Middle frontal gyrus (tissue), 1 donor: ENCODE measurements around the gene CTRB1.
"Not testable (repeated sequence)": the region's sequence is repeated elsewhere in the genome, so short reads cannot be mapped to it uniquely, and the experiment has no call there.

Experiments used
- DNase-seq: peaks from one replicate; pipeline ENCODE4 v3.0.0-alpha.2; 2015; ENCODE audit warnings: low spot score; ENCODE audit errors: extremely low spot score

The CTRB1 gene

GRCh38 chr16:75203667-75204409 is 14.9 kb upstream of the CTRB1 start:
- no peak for DNase-seq

- DNase-seq = no peak
Measured at GRCh38 chr16:75204410-75204758, 14.4 kb upstream of the CTRB1 start.

- DNase-seq = not testable (repeated sequence)
Measured at GRCh38 chr16:75204905-75205304, 13.9 kb upstream of the CTRB1 start.

GRCh38 chr16:75205438-75205837 is 13.3 kb upstream of the CTRB1 start:
- not testable (repeated sequence) for DNase-seq

- DNase-seq = not testable (repeated sequence)
Measured at GRCh38 chr16:75205961-75206748, 12.6 kb upstream of the CTRB1 start.

- no peak for DNase-seq
Measured at GRCh38 chr16:75206749-75207451, 11.9 kb upstream of the CTRB1 start, which contains the start of gene CTRB2. TSS of gene CTRB2 (minus strand) at chr16:75207161. CDS start at chr16:75207141, 20 bp downstream.

GRCh38 chr16:75207831-75208230 is 11.0 kb upstream of the CTRB1 start:
- no peak for DNase-seq

- DNase-seq = no peak
Measured at GRCh38 chr16:75208242-75208825, 10.5 kb upstream of the CTRB1 start.

- DNase-seq = no peak
Measured at GRCh38 chr16:75208861-75209505, 9.8 kb upstream of the CTRB1 start.

- DNase-seq = not testable (repeated sequence)
Measured at GRCh38 chr16:75209514-75209913, 9.3 kb upstream of the CTRB1 start.

- DNase-seq = no peak
Measured at GRCh38 chr16:75209944-75210343, 8.8 kb upstream of the CTRB1 start.

- not testable (repeated sequence) for DNase-seq
Measured at GRCh38 chr16:75211286-75211685, 7.5 kb upstream of the CTRB1 start.

GRCh38 chr16:75216127-75216526 is 2.7 kb upstream of the CTRB1 start:
- no peak for DNase-seq

- no peak for DNase-seq
Measured at GRCh38 chr16:75216576-75216975, 2.2 kb upstream of the CTRB1 start.

- no peak for DNase-seq
Measured at GRCh38 chr16:75217389-75217851, 1.4 kb upstream of the CTRB1 start.

GRCh38 chr16:75219088-75219487 is 300 bp downstream of the CTRB1 start:
- no peak for DNase-seq

- DNase-seq = no peak
Measured at GRCh38 chr16:75219838-75220237, 1.1 kb downstream of the CTRB1 start.

GRCh38 chr16:75222271-75222783 is 3.5 kb downstream of the CTRB1 start:
- no peak for DNase-seq

- DNase-seq = not testable (repeated sequence)
Measured at GRCh38 chr16:75223129-75223528, 4.3 kb downstream of the CTRB1 start.

- no peak for DNase-seq
Measured at GRCh38 chr16:75224306-75225082, 5.7 kb downstream of the CTRB1 start.
